ENCODE data around the gene GOPC. TPM values are rescaled to one million over a fixed set of nuclear protein-coding genes. Genes with fewer than 3 reads are reported as not detected.

Gene GOPC
- total and polyA plus RNA-seq, 5 donors: 17.2 to 28.9 (median 25.4) TPM

DNA sequence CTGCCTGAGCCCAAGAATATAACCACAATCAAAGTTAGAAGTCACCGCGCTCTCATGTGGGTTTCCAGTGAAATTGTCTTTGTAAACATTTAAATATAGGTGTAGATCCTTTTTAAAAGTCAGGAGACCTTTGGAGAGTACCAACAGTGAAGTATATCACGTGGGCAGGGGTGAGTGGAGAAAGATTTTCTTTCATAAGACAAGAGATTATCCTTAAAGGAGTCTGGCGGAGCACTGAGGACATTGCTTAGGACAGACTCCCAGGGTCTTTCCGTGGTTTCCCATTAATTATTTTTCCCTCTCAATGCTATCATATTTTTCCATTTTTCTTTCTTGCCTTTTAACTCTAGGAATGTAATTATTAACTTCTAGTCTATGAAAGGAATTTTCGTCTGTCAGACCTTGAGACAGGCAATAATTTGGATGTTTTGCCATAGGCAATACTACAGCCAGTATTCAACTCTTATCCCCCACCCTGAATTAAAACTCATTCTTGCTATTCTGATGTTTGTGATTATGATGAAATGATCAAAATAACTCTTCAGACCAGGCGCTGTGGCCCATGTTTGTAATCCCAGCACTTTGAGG is 88.4 kb downstream of the GOPC start:
- Histone ChIP-seq H3K4me3 (ENCODE audit: low read length) (no peak overlapping the region), H3K27me3 (ENCODE audit: control insufficient read depth, insufficient read depth) (no peaks in the 10 kb centered on the region), H3K27ac (ENCODE audit: low read length) (no peak overlapping the region), H3K9me3 (ENCODE audit: control insufficient read depth, low read length) (no peaks in the 10 kb centered on the region), H3K4me1 (ENCODE audit: control insufficient read depth, insufficient read depth, low read length) (no peaks in the 10 kb centered on the region)
- ATAC-seq (no peak), DNase-seq (no peak)
- 92% methylated on average over 7 of the region's 7 CpGs for WGBS
- intact Hi-C loops (cut with DNase I): no loop called here

DNA sequence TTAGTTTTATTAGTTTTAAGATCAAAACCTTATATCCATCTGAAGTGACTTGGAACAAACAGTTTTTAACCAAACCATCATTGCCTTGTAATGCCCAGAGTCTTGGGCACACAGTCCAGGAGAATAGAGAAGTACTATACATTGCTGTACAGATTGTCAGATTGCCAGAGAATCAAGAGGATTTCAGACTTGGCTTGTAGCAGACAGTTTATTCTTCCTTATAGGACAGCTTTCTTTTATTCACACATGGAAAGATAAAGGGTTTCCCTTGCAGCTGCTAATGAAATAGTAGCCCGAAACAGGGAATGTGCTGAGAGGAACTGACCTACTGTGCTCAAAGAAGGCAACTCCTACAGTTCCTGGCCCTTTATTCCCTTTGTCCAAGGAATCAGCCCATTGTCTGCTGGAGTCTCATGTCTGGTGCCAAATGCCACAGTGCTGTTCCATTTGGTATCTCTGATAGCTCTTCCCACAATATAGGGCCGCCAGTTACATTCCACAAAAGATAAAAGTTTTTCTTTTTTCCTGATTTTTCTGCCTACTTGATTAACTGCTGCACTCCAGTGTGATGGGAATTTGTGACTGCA is 89.2 kb downstream of the GOPC start:
- H3K27ac ChIP-seq (ENCODE audit: low read length): no peak overlapping the region
- H3K4me1 ChIP-seq (ENCODE audit: control insufficient read depth, insufficient read depth, low read length): no peaks in the 10 kb centered on the region
- WGBS: 47% methylated on average over 2 of the region's 2 CpGs
- peak; percentile 69 to 86 for ATAC-seq
- H3K27me3 ChIP-seq (ENCODE audit: control insufficient read depth, insufficient read depth): no peaks in the 10 kb centered on the region
- intact Hi-C loops (cut with DNase I): no loop called here
- H3K9me3 ChIP-seq (ENCODE audit: control insufficient read depth, low read length): no peaks in the 10 kb centered on the region
- no peak for DNase-seq
- H3K4me3 ChIP-seq (ENCODE audit: low read length): no peak overlapping the region

DNA sequence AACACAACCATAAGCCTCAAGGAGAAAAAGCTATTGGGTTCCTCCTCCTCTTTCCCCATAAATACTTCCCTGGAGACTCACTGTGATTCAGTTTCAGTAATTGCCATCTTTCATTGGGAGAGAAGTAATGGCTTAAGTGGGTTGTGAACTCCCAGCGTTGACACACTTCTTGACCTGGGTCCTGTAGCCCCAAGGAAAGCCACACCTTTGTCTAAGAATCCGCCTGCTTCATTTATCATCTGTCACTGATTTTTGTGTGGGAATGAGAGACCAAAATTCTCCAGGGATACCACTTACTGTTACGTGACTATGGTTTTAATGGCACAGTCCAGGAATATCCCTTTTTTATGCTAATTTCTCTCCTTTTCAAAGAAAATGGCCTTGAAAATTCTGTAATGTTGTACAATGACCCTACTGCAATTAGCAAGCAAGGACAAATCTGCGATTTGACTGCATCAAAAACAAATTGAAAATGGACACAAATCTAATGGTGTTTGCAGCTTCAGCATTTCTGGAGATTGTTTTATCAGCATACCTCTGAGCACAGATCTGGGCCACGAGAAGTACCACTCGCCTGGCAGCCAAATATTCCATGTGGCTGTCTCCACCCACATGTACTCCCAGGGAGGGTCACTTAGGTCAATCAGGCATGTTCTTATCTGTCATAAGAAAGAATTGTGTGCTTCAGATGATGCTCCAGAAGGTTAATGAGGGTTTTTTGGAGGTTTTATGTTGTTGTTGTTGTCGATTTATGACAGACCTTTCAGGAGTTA is 90.1 kb downstream of the GOPC start:
- no peaks in the 10 kb centered on the region for H3K4me1 ChIP-seq (ENCODE audit: control insufficient read depth, insufficient read depth, low read length)
- no peaks in the 10 kb centered on the region for H3K27me3 ChIP-seq (ENCODE audit: control insufficient read depth, insufficient read depth)
- intact Hi-C loops (cut with DNase I): no loop called here
- DNase-seq (no peak), ATAC-seq (no peak)
- no peaks in the 10 kb centered on the region for H3K9me3 ChIP-seq (ENCODE audit: control insufficient read depth, low read length)
- H3K27ac ChIP-seq (ENCODE audit: low read length): no peak overlapping the region
- H3K4me3 ChIP-seq (ENCODE audit: low read length): no peak overlapping the region
- 78% methylated on average over 7 of the region's 7 CpGs for WGBS

Other genes with a start within 250 kb of the GOPC start
- gene ROS1, start 176.6 kb downstream of the GOPC start, total RNA-seq: under 1 TPM; 0.03 to 0.14 (median 0.09) TPM
- gene ROS1, start 176.6 kb downstream of the GOPC start, polyA plus RNA-seq: 0.02 TPM
- gene DCBLD1, start 119.8 kb downstream of the GOPC start, total RNA-seq: 1 to 10 TPM; 3.2 to 5.7 (median 4.1) TPM
- 3.8 TPM for gene DCBLD1, start 119.8 kb downstream of the GOPC start, polyA plus RNA-seq
- gene NUS1, start 73.0 kb upstream of the GOPC start, total RNA-seq: 10 to 100 TPM; 17.9 to 23.2 (median 18.7) TPM
- 12.5 TPM for gene NUS1, start 73.0 kb upstream of the GOPC start, polyA plus RNA-seq

All from right cardiac atrium (tissue), 5 donors.